ENCODE data around the gene FATE1. TPM values are rescaled to one million over a fixed set of nuclear protein-coding genes. Genes with fewer than 3 reads are reported as not detected.

FATE1 gene
- total and polyA plus RNA-seq, 2 of the 8 experiments (the other 6 are each of a cell fraction or from before 2014, with no cell fraction given), result 0.12 TPM; not detected in 1

- TF ChIP-seq GABPA (IDR thresholded peaks at IDR 0.05; ENCODE audit: borderline replicate concordance, insufficient read depth, low read length) (no peak), TAF1 (IDR thresholded peaks at IDR 0.05; ENCODE audit: low read depth, low read length) (no peak), TEAD4 (IDR thresholded peaks at IDR 0.05; ENCODE audit: low read depth, low read length) (no peak), POLR2A (IDR thresholded peaks at IDR 0.05; ENCODE audit: control extremely low read depth in 1 of 2, low read depth in 2 of 2, low read length in 2 of 2) (no peak), BACH1 (IDR thresholded peaks at IDR 0.05; ENCODE audit: low read length) (no peak), TBP (IDR thresholded peaks at IDR 0.05; ENCODE audit: low read depth, low read length) (no peak)
Measured at GRCh38 chrX:151771726-151772125, 55.9 kb downstream of the FATE1 start (continued).

Other genes starting within 250 kb of the FATE1 start
- gene PASD1, start 152.4 kb upstream of the FATE1 start, total RNA-seq (2021; fragmentation: NEBNext Ultra II Directional; extraction: Animal tissue kit (Norgen Biotek cat#: 25700)), result 0.09 TPM in 1 of 2 replicates, not detected in the other
- gene PASD1, start 152.4 kb upstream of the FATE1 start, polyA plus RNA-seq (2011; rRNA removed), result 0.03 TPM in 1 of 2 replicates, not detected in the other
- gene PRRG3, start 20.6 kb upstream of the FATE1 start, total RNA-seq (2021; fragmentation: NEBNext Ultra II Directional; extraction: Animal tissue kit (Norgen Biotek cat#: 25700)), result 5.4 and 8.2 TPM in 2 replicates
- gene PRRG3, start 20.6 kb upstream of the FATE1 start, polyA plus RNA-seq (2011; rRNA removed), result 4.2 and 4.8 TPM in 2 replicates
- gene CNGA2, start 18.7 kb downstream of the FATE1 start, total RNA-seq (2021; fragmentation: NEBNext Ultra II Directional; extraction: Animal tissue kit (Norgen Biotek cat#: 25700)), result not detected in 2 replicates
- not detected in 2 replicates for gene CNGA2, start 18.7 kb downstream of the FATE1 start, polyA plus RNA-seq (2011; rRNA removed)
- gene MAGEA4, start 196.9 kb downstream of the FATE1 start, total RNA-seq (2021; fragmentation: NEBNext Ultra II Directional; extraction: Animal tissue kit (Norgen Biotek cat#: 25700)), result 0.27 and 0.45 TPM in 2 replicates
- 0.67 and 2.3 TPM in 2 replicates for gene MAGEA4, start 196.9 kb downstream of the FATE1 start, polyA plus RNA-seq (2011; rRNA removed)

Measured in H1 (cell line).